HCT116 (cell line): ENCODE data around the gene HSP90AA1. TPM values are rescaled to one million over a fixed set of nuclear protein-coding genes. Genes with fewer than 3 reads are reported as not detected.

Experiments used
- ATAC-seq: fragments of 200-7000 bp; cut with Tn5 transposase; 2 replicates; pipeline ENCODE4 v1.9.1; 2020; ENCODE audit warnings: mild to moderate bottlenecking, moderate library complexity
- BruUV-seq: library from RNA; stranded (reverse); fragments of 400-500 nt; replicated peaks from 2 replicates; lab custom pipeline; 2021; lab: Mats Ljungman, UMichigan
- CTCF ChIA-PET: fragments of 300-600 bp; sonication (Branson Sonifier 250); formaldehyde crosslinking; loops from one replicate; lab custom pipeline; 2021; ENCODE audit warnings: antibody characterized with exemption; lab: Charles Lee
- POLR2A ChIA-PET: fragments of 300-600, 350-600 bp; sonication (Branson Sonifier 250); formaldehyde crosslinking; loops from one replicate; lab custom pipeline; 2021; ENCODE audit warnings: antibody characterized with exemption; lab: Charles Lee
- RAD21 ChIA-PET, 2 experiments: fragments of 300-600 bp; sonication (Branson Sonifier 250); formaldehyde crosslinking; loops; one replicate each; lab custom pipeline; 2023; ENCODE audit warnings: low total read pairs in 2 of 2; ENCODE audit not compliant: uncharacterized antibody in 2 of 2, unreplicated experiment in 2 of 2, low non-redundant PET in 1 of 2; lab: Charles Lee
- DNase-seq: peaks from one replicate; pipeline ENCODE4 v3.0.0-alpha.2; 2010; ENCODE audit warnings: low read depth, low spot score
- H2AFZ ChIP-seq: fragments of 200-600 bp; shearing (Covaris generic), sonication (generic); 2 replicates; pipeline ENCODE4 v1.6.1; 2017; ENCODE audit warnings: low read depth, mixed run types, mixed read lengths, antibody characterized with exemption, low read length; ENCODE audit not compliant: poor library complexity, severe bottlenecking
- H3K27ac ChIP-seq: 2 replicates; pipeline ENCODE4 v1.5.1; 2012; ENCODE audit warnings: low read depth, low read length
- H3K27me3 ChIP-seq: fragments of 200-600 bp; sonication (generic); 2 replicates; pipeline ENCODE4 v1.6.1; 2016; ENCODE audit warnings: mixed run types, low read length, mixed read lengths; ENCODE audit not compliant: insufficient read depth
- H3K36me3 ChIP-seq, 2 experiments: fragments of 200-500 bp in 1 of 2; fragments of 200-600 bp in 1 of 2; sonication (Bioruptor generic) in 1 of 2; sonication (generic) in 1 of 2; 2 replicates each; pipeline versions ENCODE4 v1.5.1 to v1.6.1; 2014 to 2016; ENCODE audit warnings: low read length in 2 of 2, inconsistent platforms in 1 of 2, mixed read lengths in 1 of 2, mixed run types in 1 of 2; ENCODE audit not compliant: insufficient read depth in 2 of 2, control insufficient read depth in 1 of 2
- H3K4me1 ChIP-seq, 2 experiments: fragments of 200-600 bp in 1 of 2; sonication (generic) in 1 of 2; 2 replicates each; pipeline versions ENCODE4 v1.5.1 to v1.6.1; 2012 to 2017; ENCODE audit warnings: low read length in 2 of 2, inconsistent platforms in 1 of 2, mild to moderate bottlenecking in 1 of 2, mixed read lengths in 1 of 2, mixed run types in 1 of 2, moderate library complexity in 1 of 2; ENCODE audit not compliant: insufficient read depth in 2 of 2, control insufficient read depth in 1 of 2
- H3K4me2 ChIP-seq: fragments of 200-600 bp; sonication (generic); 2 replicates; pipeline ENCODE4 v1.6.1; 2017; ENCODE audit warnings: mixed run types, low read length, mixed read lengths
- H3K4me3 ChIP-seq, 2 experiments: fragments of 200-600 bp in 1 of 2; sonication (generic) in 1 of 2; replicated peaks in 1 of 2; 2 replicates each; pipeline ENCODE4 v1.5.1; 2011 to 2016; ENCODE audit warnings: low read length in 2 of 2, control low read depth in 1 of 2, low read depth in 1 of 2, mild to moderate bottlenecking in 1 of 2, mixed read lengths in 1 of 2, mixed run types in 1 of 2
- H3K79me2 ChIP-seq: fragments of 200-600 bp; sonication (generic); 2 replicates; pipeline ENCODE4 v1.6.1; 2017; ENCODE audit warnings: mild to moderate bottlenecking, mixed run types, low read length, moderate library complexity, mixed read lengths; ENCODE audit not compliant: insufficient read depth
- H3K9ac ChIP-seq: fragments of 200-600 bp; sonication (generic); 2 replicates; pipeline ENCODE4 v1.6.1; 2016; ENCODE audit warnings: low read length, mixed read lengths
- H3K9me2 ChIP-seq: fragments of 200-600 bp; sonication (generic), shearing (Covaris generic); 2 replicates; pipeline ENCODE4 v1.6.1; 2017; ENCODE audit warnings: mixed run types, mild to moderate bottlenecking, moderate library complexity; ENCODE audit not compliant: insufficient read depth
- H3K9me3 ChIP-seq, 2 experiments: fragments of 200-500 bp in 1 of 2; fragments of 200-600 bp in 1 of 2; sonication (Bioruptor generic) in 1 of 2; sonication (generic) in 1 of 2; 2 replicates each; pipeline ENCODE4 v1.6.1; 2014 to 2017; ENCODE audit warnings: low read length in 2 of 2, mixed read lengths in 2 of 2, inconsistent platforms in 1 of 2, low read depth in 1 of 2, mild to moderate bottlenecking in 1 of 2, mixed run types in 1 of 2, moderate library complexity in 1 of 2; ENCODE audit not compliant: control insufficient read depth in 1 of 2, insufficient read depth in 1 of 2
- H4K20me1 ChIP-seq: fragments of 200-600 bp; sonication (generic), shearing (Covaris generic); 2 replicates; pipeline ENCODE4 v1.6.1; 2017; ENCODE audit warnings: mixed run types, mild to moderate bottlenecking, moderate library complexity; ENCODE audit not compliant: insufficient read depth
- CBX3 ChIP-seq: IDR thresholded peaks from 2 replicates; pipeline ENCODE4 v1.6.1; 2012; ENCODE audit warnings: low read depth
- CEBPB ChIP-seq: IDR thresholded peaks from 2 replicates; pipeline ENCODE4 v1.6.1; 2012; ENCODE audit warnings: low read depth
- EGR1 ChIP-seq: IDR thresholded peaks from 2 replicates; pipeline ENCODE4 v1.6.1; 2012; ENCODE audit warnings: low read depth
- ELF1 ChIP-seq: IDR thresholded peaks from 2 replicates; pipeline ENCODE4 v1.6.1; 2012; ENCODE audit warnings: low read depth, borderline replicate concordance
- EZH2 ChIP-seq: fragments of 200-600 bp; sonication (generic); IDR thresholded peaks from 2 replicates; pipeline ENCODE4 v1.6.1; 2017; ENCODE audit warnings: antibody characterized with exemption, mixed run types
- EZH2phosphoT487 ChIP-seq: fragments of 200-600 bp; IDR thresholded peaks from 2 replicates; pipeline ENCODE4 v1.6.1; 2018; ENCODE audit warnings: antibody characterized with exemption, borderline replicate concordance
- MAX ChIP-seq: IDR thresholded peaks from 2 replicates; pipeline ENCODE4 v1.6.1; 2012
- POLR2A ChIP-seq: IDR thresholded peaks from 2 replicates; pipeline ENCODE4 v1.7.0; 2011; ENCODE audit warnings: borderline replicate concordance; ENCODE audit not compliant: insufficient read depth, insufficient read length; ENCODE audit errors: extremely low read depth
- SIN3A ChIP-seq: IDR thresholded peaks from 2 replicates; pipeline ENCODE4 v1.6.1; 2012; ENCODE audit warnings: low read depth
- SP1 ChIP-seq: IDR thresholded peaks from 2 replicates; pipeline ENCODE4 v1.6.1; 2012; ENCODE audit warnings: low read depth
- YY1 ChIP-seq: IDR thresholded peaks from 2 replicates; pipeline ENCODE4 v1.6.1; 2011; ENCODE audit warnings: low read length, low read depth, moderate library complexity, mild to moderate bottlenecking; ENCODE audit not compliant: insufficient replicate concordance; ENCODE audit errors: extremely low read depth
- ZBTB33 ChIP-seq: IDR thresholded peaks from 2 replicates; pipeline ENCODE4 v1.6.1; 2011; ENCODE audit warnings: mild to moderate bottlenecking, low read length, moderate library complexity; ENCODE audit not compliant: insufficient replicate concordance; ENCODE audit errors: extremely low read depth
- ZFX ChIP-seq: fragments of 450-650 bp; IDR thresholded peaks from 2 replicates; pipeline ENCODE4 v1.6.1; 2017
- ZNF274 ChIP-seq: fragments of 200-500 bp; sonication (Bioruptor generic); IDR thresholded peaks from 2 replicates; pipeline ENCODE4 v1.6.1; 2014; ENCODE audit warnings: mild to moderate bottlenecking, low read depth, low read length, inconsistent platforms
- intact Hi-C: fragments of 100-400 bp; cut with micrococcal nuclease; formaldehyde crosslinking; loops from 2 replicates; pipeline ENCODE4 v1.10.0; 2022
- total RNA-seq: library from RNA; stranded (reverse); gene quantifications from one replicate; pipeline ENCODE4 v1.2.1, GENCODE V29; 2021; ENCODE audit not compliant: unreplicated experiment
- TF ChIP-seq, protein P1 (sequence below), 3 experiments: fragments of 200-600 bp in 1 of 3; sonication (generic) in 1 of 3; IDR thresholded peaks in 2 of 3; conservative IDR thresholded peaks in 1 of 3; 2 replicates each; pipeline ENCODE4 v1.5.1; 2012 to 2017; ENCODE audit warnings: low read depth in 2 of 3, low read length in 2 of 3, antibody characterized with exemption in 1 of 3, borderline replicate concordance in 1 of 3, control low read depth in 1 of 3, mild to moderate bottlenecking in 1 of 3, mixed read lengths in 1 of 3, mixed run types in 1 of 3, moderate library complexity in 1 of 3; ENCODE audit not compliant: insufficient read depth in 1 of 3

Gene HSP90AA1
- total RNA-seq, 1 experiment from 2014 or later: 1,380 TPM

GRCh38 chr14:102089621-102090343 is 2.9 kb upstream of the HSP90AA1 start:
- no peak overlapping the region for H3K27ac ChIP-seq
- peaks cover 26% of the 10 kb centered on the region for H3K79me2 ChIP-seq
- ChIA-PET CTCF (no interaction called here), RAD21 (no interaction called here), POLR2A (interaction anchor here (1.2 kb wide), 1 partner anchor 26 kb away, joined by 3 read pairs; no protein-coding TSS in a partner anchor)
- H3K4me3 ChIP-seq: no peak overlapping the region
- TF ChIP-seq ZBTB33: no peak
- TF ChIP-seq SP1: no peak
- no peak for TF ChIP-seq MAX
- TF ChIP-seq ELF1: no peak
- no peak for TF ChIP-seq EZH2phosphoT487
- no peak for TF ChIP-seq POLR2A
- no peak for TF ChIP-seq CBX3
- no peak for TF ChIP-seq EZH2
- TF ChIP-seq, protein P1, sequence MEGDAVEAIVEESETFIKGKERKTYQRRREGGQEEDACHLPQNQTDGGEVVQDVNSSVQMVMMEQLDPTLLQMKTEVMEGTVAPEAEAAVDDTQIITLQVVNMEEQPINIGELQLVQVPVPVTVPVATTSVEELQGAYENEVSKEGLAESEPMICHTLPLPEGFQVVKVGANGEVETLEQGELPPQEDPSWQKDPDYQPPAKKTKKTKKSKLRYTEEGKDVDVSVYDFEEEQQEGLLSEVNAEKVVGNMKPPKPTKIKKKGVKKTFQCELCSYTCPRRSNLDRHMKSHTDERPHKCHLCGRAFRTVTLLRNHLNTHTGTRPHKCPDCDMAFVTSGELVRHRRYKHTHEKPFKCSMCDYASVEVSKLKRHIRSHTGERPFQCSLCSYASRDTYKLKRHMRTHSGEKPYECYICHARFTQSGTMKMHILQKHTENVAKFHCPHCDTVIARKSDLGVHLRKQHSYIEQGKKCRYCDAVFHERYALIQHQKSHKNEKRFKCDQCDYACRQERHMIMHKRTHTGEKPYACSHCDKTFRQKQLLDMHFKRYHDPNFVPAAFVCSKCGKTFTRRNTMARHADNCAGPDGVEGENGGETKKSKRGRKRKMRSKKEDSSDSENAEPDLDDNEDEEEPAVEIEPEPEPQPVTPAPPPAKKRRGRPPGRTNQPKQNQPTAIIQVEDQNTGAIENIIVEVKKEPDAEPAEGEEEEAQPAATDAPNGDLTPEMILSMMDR (IDR thresholded peaks at IDR 0.05 in 2 of 3, conservative IDR thresholded peaks at IDR 0.05 in 1 of 3; ENCODE audit: borderline replicate concordance in 1 of 3, insufficient read depth in 1 of 3, low read depth in 2 of 3, low read length in 2 of 3): no peak
- TF ChIP-seq ZNF274: no peak
- TF ChIP-seq CEBPB: no peak
- no peak for TF ChIP-seq ZFX
- TF ChIP-seq EGR1: no peak
- TF ChIP-seq SIN3A: no peak
- no peak for TF ChIP-seq YY1
- peaks cover 16 to 34% of the 10 kb centered on the region in 2 experiments for H3K4me1 ChIP-seq
- no peak overlapping the region for H3K9ac ChIP-seq
- H3K4me2 ChIP-seq: no peak overlapping the region
- intact Hi-C loops: no loop called here
- no peak for ATAC-seq
- H3K36me3 ChIP-seq: peaks cover 6 to 16% of the 10 kb centered on the region in 2 experiments; a peak in 3 of 4 replicates
- no peaks in the 10 kb centered on the region for H3K9me3 ChIP-seq
- no peak overlapping the region for H2AFZ ChIP-seq
- DNase-seq: no peak
- H3K27me3 ChIP-seq: no peaks in the 10 kb centered on the region
- no TSS peak for BruUV-seq
- no peaks in the 10 kb centered on the region for H3K9me2 ChIP-seq
- peaks cover 9% of the 10 kb centered on the region; the same call in 1 of the 2 replicates for H4K20me1 ChIP-seq
